ENCODE data around the gene CHRDL2. TPM values are rescaled to one million over a fixed set of nuclear protein-coding genes. Genes with fewer than 3 reads are reported as not detected.
"Not testable (repeated sequence)": the region's sequence is repeated elsewhere in the genome, so short reads cannot be mapped to it uniquely, and the experiment has no call there.

Gene CHRDL2
- total RNA-seq, 1 donor from 2014 or later, result 1.4 TPM

DNA sequence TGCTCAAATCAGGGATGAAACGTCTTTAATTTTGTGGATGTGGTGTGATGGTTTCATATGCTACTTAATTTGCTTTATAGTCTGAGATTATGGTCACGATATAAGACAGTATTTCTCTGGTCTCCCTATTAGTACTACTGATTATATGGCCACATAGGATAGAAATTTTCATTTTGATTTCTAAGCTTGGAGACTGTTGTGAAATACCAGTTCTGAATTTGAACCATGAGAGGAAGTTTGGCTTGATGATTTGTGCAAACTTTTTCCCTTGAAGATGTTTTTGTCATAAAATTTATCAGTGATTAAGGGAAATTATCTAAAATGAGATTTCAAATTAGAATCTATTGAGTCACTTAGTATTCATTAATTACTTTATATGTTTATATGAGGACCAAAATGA, 20.1 kb upstream of the CHRDL2 start:
- Mint-ChIP-seq H3K9me3 (peaks cover under 1% of the 10 kb centered on the region), H3K4me3 (peak overlapping the region; percentile 70), H3K27ac (no peak overlapping the region), H3K27me3 (no peaks in the 10 kb centered on the region), H3K4me1 (ENCODE audit: unreplicated experiment) (peaks cover 42% of the 10 kb centered on the region), H3K36me3 (peaks cover 17% of the 10 kb centered on the region)
- TF ChIP-seq, protein P1, sequence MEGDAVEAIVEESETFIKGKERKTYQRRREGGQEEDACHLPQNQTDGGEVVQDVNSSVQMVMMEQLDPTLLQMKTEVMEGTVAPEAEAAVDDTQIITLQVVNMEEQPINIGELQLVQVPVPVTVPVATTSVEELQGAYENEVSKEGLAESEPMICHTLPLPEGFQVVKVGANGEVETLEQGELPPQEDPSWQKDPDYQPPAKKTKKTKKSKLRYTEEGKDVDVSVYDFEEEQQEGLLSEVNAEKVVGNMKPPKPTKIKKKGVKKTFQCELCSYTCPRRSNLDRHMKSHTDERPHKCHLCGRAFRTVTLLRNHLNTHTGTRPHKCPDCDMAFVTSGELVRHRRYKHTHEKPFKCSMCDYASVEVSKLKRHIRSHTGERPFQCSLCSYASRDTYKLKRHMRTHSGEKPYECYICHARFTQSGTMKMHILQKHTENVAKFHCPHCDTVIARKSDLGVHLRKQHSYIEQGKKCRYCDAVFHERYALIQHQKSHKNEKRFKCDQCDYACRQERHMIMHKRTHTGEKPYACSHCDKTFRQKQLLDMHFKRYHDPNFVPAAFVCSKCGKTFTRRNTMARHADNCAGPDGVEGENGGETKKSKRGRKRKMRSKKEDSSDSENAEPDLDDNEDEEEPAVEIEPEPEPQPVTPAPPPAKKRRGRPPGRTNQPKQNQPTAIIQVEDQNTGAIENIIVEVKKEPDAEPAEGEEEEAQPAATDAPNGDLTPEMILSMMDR (conservative IDR thresholded peaks at IDR 0.05), result no peak
- DNase-seq (ENCODE audit: extremely low spot score, unreplicated experiment), result no peak

DNA sequence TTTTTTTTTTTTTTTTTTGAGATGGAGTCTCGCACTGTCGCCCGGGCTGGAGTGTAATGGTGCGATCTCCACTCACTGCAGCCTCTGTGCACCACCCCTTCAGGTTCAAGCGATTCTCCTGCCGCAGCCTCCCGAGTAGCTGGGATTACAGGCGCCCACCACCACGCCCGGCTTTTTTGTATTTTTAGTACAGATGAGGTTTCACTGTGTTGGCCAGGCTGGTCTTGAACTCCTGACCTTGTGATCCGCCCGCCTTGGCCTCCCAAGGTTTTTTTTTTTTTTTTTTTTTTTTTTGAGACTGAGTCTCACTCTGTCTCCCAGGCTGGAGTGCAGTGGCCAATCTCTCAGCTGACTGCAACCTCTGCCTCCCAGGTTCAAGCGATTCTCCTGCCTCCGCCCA, 19.4 kb upstream of the CHRDL2 start:
- H3K4me1 Mint-ChIP-seq (ENCODE audit: unreplicated experiment), result peaks cover 42% of the 10 kb centered on the region
- not testable (repeated sequence) for H3K27ac Mint-ChIP-seq; H3K9me3 Mint-ChIP-seq; H3K27me3 Mint-ChIP-seq; DNase-seq (ENCODE audit: extremely low spot score, unreplicated experiment)
- peaks cover 16% of the 10 kb centered on the region for H3K36me3 Mint-ChIP-seq
- peak overlapping the region; percentile 96 for H3K4me3 Mint-ChIP-seq

DNA sequence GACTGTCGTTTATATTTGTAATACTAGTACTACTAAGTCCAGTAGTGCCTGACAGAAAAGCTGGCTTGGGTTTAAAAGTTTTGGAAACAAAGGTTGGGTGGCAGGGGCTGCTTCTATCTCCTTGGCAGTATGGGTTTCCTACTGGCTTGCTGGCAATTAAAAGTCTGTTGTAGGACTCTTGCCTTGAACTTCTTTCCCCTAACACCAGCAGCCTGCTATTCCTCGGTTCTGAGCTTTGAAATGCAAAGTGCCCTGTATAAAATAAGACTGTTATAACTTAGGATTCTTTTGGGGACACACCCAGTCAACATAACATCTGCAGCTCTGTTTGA, 18.7 kb upstream of the CHRDL2 start:
- Mint-ChIP-seq H3K4me1 (ENCODE audit: unreplicated experiment) (peaks cover 41% of the 10 kb centered on the region), H3K4me3 (peak overlapping the region; percentile 96), H3K36me3 (peaks cover 16% of the 10 kb centered on the region), H3K27ac (peak overlapping the region; percentile 91), H3K27me3 (no peaks in the 10 kb centered on the region), H3K9me3 (no peaks in the 10 kb centered on the region)
- TF ChIP-seq, protein P1 (conservative IDR thresholded peaks at IDR 0.05), result no peak
- DNase-seq (ENCODE audit: extremely low spot score, unreplicated experiment), result no peak

DNA sequence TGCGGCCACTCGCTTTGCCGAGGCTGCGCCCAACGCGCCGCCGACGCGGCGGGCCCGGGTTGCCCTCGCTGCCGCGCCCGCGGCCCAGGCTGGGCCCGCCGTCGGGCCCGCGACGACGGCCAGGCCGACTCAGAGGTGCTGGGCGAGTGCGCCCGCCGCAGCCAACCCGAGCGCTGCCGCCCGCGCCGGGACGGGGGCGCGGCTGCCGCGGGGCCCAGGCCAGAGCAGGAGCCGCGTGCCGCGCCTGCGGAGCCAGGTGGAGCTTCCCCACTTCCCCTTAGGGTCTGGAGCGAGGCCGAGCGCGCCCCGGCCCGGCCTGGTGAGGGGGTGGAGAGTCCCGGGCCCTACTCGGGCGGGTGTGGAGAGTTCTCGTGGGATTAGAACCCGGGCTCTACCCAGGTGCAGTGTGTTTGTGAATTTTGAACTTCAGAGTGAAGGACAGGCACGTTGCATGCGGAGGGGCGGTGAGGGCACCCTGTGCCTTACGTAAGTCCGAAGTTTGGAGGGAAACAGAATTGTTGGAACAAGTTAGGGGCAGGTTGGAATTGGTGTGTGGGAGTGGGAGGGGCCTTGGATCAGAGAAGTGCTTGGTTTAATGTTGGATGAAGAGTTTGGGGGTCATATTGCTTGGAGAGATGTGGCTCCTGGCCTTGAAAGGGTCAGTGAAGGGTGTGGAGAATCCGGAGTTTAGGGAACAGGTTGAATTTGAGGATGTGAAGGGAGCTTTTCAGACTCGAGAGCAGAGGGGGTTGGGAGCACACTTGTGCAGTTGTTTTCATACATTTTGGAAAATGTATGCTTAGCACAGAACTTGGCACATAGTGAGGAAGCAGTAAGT, 18.1 kb upstream of the CHRDL2 start:
- H3K4me1 Mint-ChIP-seq (ENCODE audit: unreplicated experiment), result peaks cover 37% of the 10 kb centered on the region
- H3K27ac Mint-ChIP-seq, result peak overlapping the region; percentile 91
- peaks cover 16% of the 10 kb centered on the region for H3K36me3 Mint-ChIP-seq
- peak overlapping the region; percentile 96 for H3K4me3 Mint-ChIP-seq
- no peaks in the 10 kb centered on the region for H3K9me3 Mint-ChIP-seq
- peak; percentile 71 for DNase-seq (ENCODE audit: extremely low spot score, unreplicated experiment)
- TF ChIP-seq, protein P1 (conservative IDR thresholded peaks at IDR 0.05), result no peak
- H3K27me3 Mint-ChIP-seq, result no peaks in the 10 kb centered on the region

DNA sequence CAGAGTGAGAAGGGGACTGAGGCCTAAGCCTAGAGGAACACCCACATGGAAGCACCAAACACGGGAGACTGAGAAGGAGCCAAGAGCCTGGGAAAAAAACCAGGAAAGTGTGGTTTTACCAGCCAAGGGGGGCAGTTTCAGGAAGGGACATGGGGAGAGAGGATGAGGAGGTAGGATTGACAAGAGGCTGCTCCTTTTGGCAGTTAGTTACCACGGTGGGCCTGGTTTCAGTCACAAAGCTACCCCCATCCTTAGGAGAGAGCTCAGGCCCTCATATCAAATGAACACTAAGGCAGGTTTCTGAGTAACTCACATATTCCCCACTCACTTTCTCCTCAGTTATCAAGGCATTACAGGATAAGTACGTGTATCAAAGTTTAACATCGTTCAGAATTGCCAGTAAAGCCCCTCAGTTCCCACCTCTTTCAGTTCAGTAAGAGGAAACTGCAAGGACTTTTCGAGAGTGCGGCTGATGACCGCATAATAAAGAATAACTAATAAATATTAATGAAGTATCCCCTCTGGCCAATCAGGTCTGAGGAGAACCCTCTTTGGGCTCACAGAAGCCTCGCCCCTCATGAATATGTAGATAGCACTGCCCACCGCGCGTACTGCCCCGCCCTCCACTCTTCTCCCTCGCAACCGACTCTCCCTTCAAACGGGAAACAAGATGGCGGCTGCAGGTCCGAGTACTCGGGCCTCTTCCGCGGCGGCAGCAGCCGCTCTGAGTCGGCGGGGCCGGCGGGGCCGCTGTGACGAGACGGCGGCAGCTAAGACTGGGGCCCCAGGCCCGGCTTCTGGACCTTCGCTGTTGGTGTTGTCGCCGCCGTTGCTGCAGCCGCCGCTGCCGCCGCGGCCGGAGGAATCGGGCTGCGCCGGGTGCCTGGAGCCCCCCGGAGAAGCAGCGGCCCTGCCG, 17.2 kb upstream of the CHRDL2 start, which contains the start of gene RNF169:
Gene RNF169, plus strand, starts transcription at position 639 of the 916 bp plus-strand sequence. Its CDS starts 32 bp downstream, at position 671.
- peak; percentile 89 for DNase-seq (ENCODE audit: extremely low spot score, unreplicated experiment)
- Mint-ChIP-seq H3K36me3 (peaks cover 13% of the 10 kb centered on the region), H3K27me3 (peaks cover 4% of the 10 kb centered on the region), H3K4me1 (ENCODE audit: unreplicated experiment) (peaks cover 30% of the 10 kb centered on the region), H3K4me3 (peak within 1 kb of the TSS; percentile 96), H3K27ac (peak within 1 kb of the TSS; percentile 91), H3K9me3 (no peaks in the 10 kb centered on the region)
- TF ChIP-seq, protein P1 (conservative IDR thresholded peaks at IDR 0.05), result no peak

All from type B pancreatic cell (in vitro differentiated cells).